ENCODE measurements around the gene GABBR2.
"Not testable (repeated sequence)": the region's sequence is repeated elsewhere in the genome, so short reads cannot be mapped to it uniquely, and the experiment has no call there.

GABBR2 gene

GRCh38 chr9:98590101-98590500, 118.6 kb downstream of the GABBR2 start:
- no peak for DNase-seq

- no peak for DNase-seq
Measured at GRCh38 chr9:98589102-98589501, 119.6 kb downstream of the GABBR2 start.

DNA sequence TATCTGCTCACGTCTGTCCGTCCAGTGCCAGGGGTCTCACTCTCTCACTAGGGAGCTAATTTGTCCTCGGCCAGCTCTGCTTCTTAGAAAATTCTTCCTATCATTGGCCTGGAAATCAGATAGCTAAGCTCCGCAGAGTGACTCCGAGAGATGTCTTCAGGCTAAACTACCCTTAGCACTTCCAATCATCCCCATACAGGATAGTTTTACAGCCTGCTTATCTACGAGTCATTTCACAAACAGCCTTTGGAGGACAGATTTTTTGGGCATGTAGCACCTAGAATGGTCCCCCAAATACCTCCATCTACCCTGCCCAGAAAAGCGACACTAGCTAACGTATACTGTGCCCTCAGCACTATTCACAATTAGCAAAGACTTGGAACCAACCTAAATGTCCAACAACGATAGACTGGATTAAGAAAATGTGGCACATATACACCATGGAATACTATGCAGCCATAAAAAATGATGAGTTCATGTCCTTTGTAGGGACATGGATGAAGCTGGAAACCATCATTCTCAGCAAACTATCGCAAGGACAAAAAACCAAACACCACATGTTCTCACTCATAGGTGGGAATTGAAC, 123.8 kb downstream of the GABBR2 start:
- DNase-seq = not testable (repeated sequence)

- DNase-seq = no peak
Measured at GRCh38 chr9:98584059-98584458, 124.7 kb downstream of the GABBR2 start.

GRCh38 chr9:98583417-98583816, 125.3 kb downstream of the GABBR2 start:
- DNase-seq = no peak

- DNase-seq = no peak
Measured at GRCh38 chr9:98580956-98581355, 127.8 kb downstream of the GABBR2 start.

DNA sequence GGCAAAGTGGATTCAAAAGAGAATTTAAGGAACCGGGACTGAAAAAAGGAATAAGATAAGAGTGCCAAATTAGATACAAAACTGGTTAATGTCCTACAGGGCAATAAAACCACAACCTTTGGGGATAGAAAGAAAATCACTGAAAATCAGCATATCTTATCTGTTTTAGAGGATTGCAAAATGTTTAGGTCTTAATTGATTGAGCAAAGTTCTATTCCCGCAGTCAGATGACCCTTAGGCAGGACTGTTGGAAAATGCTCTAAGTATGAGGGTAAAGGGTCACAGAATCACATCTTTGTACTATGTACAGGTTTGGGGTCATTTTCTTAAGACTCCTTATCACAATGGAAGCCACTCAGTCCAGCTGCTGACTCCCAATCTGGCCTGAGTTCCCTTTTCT, 129.0 kb downstream of the GABBR2 start:
- DNase-seq = no peak

- no peak for DNase-seq
Measured at GRCh38 chr9:98577446-98577845, 131.3 kb downstream of the GABBR2 start.

- no peak for DNase-seq
Measured at GRCh38 chr9:98576859-98577258, 131.9 kb downstream of the GABBR2 start.

- no peak for DNase-seq
Measured at GRCh38 chr9:98576354-98576753, 132.4 kb downstream of the GABBR2 start.

- no peak for DNase-seq
Measured at GRCh38 chr9:98575379-98576346, 133.1 kb downstream of the GABBR2 start.

GRCh38 chr9:98573749-98574278, 134.9 kb downstream of the GABBR2 start:
- no peak for DNase-seq

DNA sequence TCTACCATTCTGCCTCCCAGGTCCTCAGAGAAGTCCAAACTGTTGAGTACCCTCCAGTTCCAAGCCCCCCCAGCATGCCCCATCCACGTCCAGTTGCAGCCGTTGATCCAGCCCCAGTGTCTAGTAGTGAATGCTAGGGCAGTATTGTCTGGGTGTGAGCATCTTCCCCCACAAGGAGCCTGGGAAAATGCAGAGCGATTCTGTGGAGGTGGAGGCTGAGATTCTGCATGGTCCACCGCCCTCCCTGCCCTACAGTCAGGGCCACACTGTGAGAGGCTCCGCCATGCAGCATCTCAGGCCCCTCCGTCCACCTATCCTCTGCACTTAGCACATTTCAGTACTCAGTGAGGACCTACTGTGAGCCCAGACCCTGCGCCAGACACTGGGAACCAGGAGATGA, 135.9 kb downstream of the GABBR2 start:
- DNase-seq = no peak

GRCh38 chr9:98572054-98572627, 136.6 kb downstream of the GABBR2 start:
- DNase-seq = no peak

GRCh38 chr9:98571643-98572042, 137.1 kb downstream of the GABBR2 start:
- DNase-seq = no peak

GRCh38 chr9:98570663-98571440, 137.9 kb downstream of the GABBR2 start:
- peak; percentile 11 to 74 for DNase-seq

DNA sequence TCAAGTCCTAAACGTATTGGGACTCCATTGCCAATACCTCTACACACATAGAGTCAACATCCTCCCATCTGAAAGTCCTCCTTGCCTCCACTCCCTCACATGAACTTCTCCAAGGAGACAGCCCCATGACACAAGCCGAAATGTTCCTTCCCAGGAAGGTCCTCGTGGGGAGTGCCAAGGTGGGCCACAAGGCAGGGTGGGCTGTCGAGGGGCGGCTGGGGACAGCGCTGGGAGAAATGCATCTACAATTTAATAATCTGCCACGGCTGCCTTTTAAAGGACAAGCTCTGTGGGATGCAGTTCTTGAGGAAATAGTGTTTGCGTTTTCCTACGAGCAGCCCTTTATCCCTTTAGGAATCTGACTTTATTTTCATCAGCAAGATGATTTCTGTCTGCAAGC, 138.7 kb downstream of the GABBR2 start:
- DNase-seq = no peak

GRCh38 chr9:98569491-98569890, 139.2 kb downstream of the GABBR2 start:
- DNase-seq = no peak

DNA sequence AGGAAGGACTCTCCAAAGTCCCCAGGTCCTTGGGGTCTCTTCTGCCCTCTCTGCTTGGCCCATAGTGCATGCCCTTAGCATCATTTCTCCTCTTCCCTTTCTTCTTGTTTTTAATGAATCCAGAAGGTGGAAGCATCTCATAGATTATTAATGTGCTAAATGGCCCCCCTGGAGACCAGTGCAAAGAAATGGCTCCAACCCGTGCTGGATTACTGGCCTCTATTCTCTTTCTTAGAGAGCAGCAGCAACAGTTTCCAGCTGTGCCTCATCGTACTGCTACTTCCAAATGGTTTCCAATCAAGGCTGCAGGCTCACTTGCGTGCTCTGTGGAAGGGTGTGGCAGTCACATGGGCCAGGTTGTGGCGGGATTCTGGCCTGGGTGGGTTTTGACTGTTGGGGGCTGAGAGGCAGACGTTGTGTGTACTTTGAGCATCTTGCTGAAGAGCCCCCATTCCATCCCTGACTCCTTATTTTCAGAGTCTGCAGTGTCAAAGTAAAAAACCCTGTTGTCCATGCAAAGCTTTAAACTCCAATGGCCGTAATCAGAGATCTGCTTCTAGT, 139.7 kb downstream of the GABBR2 start:
- no peak for DNase-seq

DNA sequence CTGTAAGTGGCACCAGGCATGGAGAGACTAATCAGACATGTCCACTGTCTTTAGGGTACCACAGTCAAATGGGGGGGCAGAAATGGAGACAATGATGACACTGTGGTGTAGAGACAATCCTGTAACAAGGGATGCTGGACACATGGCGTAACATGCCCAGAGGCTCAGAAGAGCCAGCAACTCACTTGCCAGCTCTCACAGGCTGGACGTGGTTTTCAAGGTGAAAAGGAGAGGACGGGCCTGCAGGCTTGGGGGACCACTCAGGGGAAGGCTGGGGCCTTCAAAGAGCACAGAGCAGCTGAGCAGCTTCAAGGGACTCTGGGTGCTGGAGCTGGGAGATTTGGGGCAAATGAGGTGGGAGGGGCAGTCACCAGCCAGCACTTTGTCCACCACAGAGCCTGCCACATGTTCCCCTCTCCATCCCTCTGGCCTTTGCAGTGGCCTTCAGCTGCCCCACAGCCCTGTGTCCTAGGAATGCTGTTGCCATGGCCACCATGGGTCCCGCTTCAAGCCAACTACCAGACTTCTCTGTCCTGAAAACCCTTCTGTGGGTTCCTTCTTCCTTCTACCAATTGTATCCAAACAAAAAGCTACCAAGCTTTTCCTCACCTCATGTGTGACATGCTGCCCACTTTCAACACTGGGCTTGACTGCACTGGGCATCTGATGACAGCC, 140.4 kb downstream of the GABBR2 start:
- no peak for DNase-seq

- DNase-seq = no peak
Measured at GRCh38 chr9:98567540-98568233, 141.0 kb downstream of the GABBR2 start.

Data from SHP77 (cell line).